Activated naive CD4-positive, alpha-beta T cell treated with Interleukin-2 at 50 U/mL for 16 hours (primary cell): ENCODE data around the gene SSPN.

Experiments used
- DNase-seq: peaks from one replicate; pipeline ENCODE4 v3.0.0-alpha.2; 2020

Gene SSPN

DNA sequence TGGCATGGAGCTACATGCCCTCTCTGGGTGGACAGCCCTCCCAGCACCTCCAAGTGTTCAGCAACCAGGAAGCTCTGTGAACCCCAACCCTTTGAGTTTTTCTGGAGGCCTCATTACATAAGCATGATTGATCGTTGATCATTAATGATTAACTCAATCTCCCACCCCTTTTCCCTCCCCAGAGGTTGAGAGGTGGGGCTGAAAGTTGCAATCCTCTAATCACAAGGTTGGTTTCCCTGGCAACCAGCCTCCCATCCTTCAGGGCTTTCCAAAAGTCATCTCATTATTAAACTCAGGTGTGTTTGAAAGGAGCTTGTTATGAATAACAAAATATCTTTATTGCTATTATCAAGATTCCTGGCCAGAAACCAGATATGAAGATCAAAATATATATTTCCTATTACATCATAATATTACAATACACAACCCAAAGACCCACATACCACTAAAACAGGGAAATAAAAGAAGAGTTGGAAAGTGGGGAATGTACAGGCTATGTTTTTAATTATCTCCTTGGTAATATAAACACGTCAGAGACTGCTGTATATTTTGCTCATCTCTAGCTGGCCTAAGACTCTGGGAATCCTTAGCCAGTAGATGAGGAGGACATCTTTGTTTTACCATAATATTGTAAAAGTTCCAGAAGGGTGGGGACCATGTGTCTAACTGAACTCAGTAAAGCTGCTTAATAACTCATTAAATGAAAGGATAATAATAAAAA is 73.6 kb downstream of the SSPN start:
- DNase-seq: no peak

DNA sequence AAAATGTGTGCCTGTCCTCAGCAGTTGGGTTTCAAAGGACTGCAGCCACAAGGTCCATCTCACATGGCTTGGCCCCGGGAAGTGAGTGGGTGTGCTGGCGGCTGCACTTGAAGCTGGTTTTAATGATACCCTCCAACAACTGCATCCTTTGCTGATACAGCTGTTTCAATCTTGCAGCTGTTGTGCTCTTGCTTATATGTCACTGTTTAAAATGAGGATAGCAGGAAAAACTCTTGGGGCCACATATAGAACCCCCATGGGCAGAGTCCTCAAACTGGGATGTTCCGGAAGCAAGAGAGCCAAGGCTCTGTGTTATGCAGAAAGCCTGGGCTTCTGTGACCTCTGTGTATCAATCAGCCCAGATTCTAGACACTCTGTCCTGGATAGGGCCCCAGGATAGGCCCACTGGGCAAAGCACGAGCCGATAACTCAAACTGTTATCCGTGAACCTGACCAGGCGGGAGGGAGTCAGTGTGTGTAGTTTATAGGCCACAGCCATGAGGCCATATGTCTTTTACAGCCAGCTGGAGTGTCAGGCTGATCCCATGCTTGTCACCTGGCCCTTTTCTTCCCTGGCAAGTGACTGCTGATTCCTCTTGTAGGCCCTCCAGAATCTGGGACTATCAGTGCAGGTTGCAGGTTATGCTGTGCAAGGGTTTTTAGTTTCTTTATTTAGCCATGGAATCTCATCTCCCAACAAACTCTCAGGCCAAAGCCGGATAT is 74.3 kb downstream of the SSPN start:
- no peak for DNase-seq

DNA sequence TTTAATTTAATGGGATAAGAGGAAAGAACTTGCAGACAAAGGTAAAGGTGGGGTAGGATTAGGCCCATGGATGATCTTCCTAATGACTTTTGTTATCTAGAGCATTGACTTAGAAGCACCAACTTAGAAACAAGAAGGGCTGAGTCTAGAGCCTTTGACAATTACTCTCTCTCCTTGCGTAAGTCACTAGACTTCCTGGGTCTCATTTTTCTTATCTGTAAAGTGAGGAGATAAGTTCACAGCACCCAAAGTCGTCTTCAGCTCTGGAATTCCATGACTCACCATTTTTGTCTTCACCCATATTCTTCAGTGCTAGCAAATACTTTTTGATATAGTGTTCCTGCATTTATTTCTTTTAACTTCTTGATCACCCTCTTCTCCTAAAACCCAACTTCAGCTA is 75.7 kb downstream of the SSPN start:
- no peak for DNase-seq

DNA sequence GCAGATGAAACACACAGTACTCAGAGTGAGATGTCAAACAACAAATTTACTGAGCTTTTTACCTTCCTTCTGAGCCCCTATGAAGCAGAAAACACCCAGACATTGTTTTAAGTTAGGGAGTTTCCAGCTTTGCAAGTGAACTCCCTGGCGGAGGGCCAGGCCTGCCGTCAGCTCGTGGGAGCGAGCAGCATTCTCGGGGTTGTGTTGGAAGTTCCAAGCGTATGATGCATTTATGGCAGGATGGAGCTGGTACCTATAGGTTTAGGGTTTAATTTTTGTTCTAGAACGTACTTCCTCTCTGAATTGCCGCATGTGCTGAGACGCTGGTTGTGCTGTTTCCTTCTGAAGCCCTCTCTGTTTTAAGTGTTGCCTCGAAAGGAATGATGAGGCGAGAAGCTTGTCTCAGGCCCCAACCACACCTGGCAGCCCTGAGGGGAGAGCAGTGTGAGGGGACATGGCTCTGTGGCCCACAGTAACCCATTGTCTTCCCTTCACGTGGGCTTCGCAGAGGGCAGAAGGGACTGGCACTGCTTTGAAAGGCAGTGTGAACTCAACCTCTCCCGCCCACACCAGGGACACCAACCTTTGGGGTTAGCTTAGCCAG is 76.6 kb downstream of the SSPN start:
- DNase-seq: no peak

DNA sequence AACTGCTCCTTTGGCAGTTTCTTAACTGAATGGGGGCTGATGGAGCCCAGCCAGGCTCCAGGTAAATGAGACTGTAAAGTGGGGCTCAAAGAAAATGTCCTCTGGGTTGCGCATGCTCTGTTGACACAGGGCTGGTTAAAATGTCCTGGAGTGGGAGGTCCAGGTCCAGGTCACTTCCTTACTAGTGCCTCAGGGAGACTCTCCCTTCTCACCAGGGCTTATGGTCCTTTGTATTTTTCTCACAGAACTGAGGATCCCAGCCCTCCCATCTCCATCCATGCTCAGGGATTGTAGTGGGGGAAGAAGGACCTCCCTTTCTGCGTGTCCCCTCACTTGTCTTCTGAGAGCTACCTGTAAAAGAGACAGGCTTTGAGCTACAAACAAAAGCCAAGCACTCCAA is 77.5 kb downstream of the SSPN start:
- no peak for DNase-seq

DNA sequence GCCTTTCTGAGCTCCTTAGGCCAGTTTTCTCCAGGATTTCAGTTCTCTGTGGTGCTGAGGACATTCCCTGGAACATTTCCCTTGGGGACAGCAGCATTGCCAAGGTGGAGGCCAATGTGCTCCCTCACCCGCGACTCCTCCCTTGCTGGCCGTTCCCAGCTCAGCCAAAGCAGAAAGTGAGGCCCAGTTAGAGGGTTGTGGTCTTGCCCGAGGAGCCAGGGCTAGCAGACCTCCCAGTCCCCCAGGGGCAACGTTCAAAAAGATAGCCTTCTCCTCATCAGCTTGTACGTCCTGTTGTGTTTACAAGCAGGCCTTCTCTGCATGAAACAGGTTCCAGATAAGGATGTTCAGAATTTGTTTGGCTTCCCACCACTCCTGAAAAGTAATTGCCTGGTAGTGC is 78.4 kb downstream of the SSPN start:
- DNase-seq: no peak

DNA sequence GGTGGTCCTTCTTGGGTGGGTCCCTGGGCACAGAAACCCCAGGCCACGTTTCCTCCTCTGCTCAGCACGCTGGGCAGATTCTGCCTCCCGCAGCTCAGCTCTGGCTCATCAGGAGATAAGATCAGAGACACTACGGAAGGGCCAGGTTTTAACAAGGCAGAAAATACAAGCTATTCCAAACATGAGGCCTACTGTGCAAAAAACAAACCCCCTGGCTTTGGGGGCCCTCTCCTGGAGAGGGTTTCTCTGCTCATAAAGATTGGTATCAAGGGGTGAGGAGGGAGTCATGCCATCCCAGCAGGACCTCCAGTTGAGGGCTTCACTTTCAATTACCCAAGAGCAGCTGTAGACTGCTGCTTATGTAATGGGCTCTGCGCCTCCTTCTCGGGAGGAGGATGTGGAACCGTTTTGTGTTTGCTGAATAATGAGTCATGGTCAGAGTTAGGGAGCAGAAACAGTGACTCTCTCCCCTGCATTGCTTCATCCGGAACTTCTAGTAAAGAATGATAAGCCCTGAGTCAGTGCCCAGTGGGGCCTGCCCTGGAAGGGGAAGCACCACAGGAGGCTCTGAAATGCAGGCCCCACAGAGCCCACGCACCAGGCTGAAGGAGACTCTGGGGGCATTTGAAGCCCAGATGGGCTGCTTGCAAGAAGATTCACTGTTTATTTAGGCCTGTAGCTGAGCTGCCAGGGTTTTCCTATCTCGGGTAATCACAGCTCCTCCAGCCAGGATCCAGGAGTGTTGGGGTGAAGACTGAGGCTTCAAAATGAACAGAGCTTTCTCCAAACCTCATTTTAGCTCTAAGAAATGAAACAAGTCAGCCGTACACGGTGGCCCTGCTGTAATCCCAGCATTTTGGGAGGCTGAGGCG is 79.3 kb downstream of the SSPN start:
- DNase-seq: peak; percentile 42

DNA sequence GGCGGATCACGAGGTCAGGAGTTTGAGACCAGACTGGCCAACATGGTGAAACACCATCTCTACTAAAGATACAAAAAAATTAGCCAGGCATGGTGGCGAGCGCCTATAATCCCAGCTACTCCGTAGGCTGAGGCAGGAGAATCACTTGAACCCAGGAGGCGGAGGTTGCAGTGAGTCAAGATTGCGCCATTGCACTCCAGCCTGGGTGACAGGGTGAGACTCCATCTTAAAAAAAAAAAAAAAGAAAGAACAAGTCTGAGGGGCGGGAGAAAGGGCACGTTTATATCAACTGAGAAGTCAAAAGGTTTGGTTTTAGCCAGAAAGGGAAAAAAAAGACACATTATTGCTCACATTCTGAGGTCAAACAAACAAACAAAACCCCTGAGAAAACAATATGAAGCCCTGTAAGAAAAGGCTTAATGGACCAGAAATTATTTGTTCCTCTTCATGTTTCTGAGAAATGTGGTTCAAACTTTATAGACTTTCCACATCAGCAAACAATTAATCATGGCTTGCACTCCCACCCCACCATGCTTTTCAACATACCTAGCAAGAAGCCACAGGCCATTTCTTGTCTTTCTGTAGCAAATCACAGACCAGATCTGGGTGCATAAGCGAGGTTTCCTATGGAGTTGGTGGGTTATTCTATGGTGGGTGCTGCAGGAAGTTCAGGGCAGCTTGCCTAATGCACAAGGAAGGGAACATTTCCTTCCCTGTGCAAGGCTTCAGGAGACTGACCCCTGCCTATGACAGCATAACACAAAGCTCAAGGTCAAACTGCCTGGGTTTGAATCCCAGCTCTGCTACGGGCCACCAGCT is 80.1 kb downstream of the SSPN start:
- DNase-seq: no peak

DNA sequence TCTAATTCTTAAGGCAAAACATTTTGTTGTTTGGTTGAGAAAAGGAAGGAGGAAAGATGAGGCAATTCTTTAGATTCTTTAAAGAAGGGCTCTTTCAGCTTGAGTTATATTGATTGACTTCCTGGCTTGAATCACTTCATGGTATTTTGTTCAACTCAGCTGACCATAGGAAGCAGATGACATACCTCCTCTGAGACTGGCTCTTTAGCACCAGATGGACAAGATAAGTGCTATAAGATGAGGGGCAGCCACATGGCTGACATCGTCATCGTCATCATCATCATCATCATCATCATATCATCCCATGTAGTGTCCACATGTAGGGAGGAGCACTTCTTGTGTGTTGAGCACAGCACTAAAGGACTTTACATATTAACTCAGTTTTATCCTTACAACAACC is 81.3 kb downstream of the SSPN start:
- no peak for DNase-seq

DNA sequence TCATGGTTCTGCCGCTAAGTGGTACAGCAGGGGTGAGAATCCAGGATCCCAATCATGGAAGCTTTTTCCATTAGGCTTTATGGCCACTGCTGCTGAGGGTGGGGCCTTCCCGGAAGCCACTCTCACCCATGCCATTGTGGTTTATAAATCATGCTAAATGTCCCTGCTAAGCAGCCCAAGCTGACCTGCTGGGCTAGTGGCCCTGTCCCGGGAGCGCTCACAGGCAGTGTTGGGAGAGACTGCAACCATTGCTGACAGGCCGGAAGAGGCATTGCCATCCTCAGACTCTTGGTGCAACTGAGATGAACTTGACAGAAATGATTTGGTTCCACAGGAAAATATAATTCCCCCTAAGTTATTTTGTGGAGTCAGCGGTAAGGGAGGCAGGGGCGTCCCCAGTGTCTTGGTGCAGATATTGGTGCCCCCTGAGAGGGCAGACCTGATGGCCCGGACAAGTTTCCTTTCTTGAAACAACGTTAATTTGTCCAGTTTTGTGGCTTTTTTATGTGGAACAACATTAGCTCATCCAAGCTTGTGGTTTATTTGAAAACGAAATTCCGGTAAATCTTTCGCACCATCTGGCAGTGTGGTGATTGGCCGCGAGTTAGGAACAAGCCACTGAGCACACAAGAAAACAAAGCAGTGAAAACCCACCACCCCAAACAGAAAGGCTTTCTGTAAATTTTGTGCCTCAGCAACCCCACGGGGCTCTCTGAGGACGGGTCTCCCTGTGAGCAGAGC is 82.3 kb downstream of the SSPN start:
- DNase-seq: no peak

DNA sequence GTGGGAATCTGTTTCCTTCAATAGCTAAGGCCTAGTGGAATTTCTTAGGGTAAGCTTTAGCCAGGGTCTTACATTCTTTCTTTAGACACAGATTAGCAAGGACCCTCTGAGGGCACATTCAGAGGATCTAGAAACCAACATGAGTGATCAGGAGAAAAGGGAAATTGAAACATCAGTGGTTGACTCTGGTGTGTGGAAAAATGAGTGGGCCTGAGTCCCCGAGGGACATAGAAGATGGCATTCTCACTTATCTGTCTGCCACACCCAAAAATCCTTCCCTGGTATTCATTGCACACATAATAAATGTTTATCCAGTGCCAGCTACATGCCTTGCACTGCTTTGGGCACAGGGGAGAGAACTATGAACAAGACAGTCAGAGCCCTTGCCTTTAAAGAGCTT is 82.9 kb downstream of the SSPN start:
- DNase-seq: no peak

DNA sequence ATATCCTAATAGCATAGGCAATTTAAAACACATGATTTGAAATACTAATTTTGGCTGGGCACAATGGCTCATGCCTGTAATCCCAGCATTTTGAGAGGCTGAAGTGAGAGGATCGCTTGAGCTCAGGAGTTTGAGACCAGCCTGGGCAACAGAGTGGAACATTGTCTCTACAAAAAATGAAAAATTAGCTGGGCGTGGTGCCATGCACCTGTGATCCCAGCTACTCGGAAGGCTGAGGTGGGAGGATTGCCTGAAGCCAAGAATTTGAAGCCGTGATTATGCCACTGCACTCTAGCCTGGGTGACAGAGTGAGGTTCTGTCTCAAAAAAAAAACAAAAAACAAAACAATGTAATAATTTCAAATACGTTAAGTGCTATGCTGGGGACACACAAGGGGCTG is 83.3 kb downstream of the SSPN start:
- DNase-seq: no peak

DNA sequence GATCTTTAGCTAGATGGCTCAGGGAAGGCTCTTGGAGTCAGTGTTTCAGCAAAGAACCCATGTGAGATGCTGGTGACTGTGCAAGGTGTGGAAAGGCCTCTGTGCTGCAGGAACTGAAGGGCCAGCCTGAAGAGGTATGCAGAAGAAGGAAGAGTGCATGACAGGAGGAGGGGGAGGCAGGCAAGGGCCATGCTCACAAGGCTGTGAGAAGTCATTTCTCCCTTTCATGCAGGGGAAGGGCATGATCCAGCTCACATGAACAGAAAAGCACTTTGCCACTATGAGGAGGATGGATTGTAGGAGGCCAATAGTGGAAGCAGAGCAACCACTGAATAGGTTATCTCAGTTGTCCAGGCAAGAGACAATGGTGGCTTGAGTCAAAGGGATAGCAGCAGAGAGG is 83.7 kb downstream of the SSPN start:
- DNase-seq: no peak

DNA sequence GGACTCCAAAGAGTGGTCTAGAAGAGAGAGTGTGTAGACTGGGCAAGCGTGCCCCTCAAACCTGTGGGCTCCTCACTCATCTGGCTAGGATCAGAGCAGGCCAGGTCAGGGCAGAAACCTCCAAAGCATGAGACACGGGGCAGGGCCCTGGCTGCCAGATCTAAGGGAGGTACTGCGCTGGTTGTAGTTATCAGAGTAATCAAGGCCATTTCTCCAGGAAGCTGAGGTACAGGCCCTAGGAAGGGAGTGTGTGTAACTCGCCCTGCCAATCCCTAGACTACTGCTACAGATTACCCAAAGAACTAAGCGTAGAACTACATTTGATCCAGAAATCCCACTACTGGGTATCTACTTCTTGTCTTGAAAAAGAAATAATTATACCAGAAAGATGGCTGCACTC is 84.5 kb downstream of the SSPN start:
- no peak for DNase-seq

DNA sequence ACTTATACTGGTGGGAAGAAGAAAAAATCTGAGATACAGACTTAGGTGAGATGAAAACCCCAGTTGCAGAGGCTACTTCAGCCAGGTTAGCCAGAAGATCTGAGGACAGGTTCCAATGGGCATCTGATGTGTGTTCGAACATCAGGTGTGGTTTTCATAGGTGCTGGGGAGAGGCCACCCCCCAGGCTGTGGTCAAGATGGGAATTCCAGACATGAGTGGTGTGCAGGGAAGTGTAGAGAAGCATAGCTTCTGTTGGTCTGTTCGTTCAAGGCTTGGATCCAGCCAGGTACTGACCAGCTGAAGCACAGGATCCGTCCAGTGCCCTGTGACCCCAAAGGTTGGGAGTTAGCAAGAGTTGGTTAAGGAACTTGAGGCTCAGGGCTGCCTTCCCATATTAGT is 85.5 kb downstream of the SSPN start:
- no peak for DNase-seq

DNA sequence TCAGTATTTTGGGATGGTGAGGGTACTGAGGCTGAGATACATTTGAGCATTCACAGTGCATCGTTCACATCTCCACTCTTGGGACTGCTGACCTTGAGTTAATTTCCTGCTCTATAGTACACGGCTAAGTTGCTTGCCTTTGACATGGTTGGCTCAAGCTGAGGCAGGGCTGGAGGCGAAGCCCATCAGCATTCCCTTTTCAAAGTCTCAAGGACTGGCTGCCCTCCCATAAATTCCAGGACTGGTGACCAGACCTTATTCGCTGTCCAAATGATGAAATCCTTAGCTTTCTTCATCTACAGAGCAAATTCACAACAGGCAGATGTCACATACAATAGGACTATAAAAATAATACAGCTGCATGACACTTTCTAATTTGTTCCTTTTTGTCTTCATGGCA is 85.9 kb downstream of the SSPN start:
- DNase-seq: no peak

DNA sequence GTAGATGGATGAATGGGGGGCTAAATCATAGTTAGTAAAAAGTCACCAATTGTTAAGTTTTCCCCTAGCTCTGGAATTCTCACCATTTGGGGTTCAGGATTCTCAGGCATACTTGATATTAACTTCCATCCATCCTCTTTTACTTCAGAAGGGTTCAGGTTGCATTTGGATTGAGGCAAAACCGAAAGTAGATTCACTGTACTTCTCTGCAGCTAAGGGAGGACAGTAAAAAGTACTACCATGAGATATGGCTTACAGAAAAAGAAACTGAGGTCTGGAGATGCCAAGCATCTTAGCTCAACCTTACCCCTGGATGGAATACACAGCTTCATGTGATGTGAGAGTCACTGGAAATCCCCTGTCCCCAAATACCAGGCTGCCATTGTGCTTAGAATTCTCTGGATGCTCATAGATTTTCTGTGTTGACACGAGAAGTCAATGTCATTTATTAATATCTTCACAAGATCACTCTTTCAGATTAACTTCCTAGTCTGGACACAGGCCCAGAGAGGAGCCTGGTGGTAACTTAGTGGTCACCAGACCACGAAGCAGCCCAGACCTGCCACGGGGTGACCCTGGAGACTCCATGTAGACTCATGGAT is 87.1 kb downstream of the SSPN start:
- DNase-seq: no peak

DNA sequence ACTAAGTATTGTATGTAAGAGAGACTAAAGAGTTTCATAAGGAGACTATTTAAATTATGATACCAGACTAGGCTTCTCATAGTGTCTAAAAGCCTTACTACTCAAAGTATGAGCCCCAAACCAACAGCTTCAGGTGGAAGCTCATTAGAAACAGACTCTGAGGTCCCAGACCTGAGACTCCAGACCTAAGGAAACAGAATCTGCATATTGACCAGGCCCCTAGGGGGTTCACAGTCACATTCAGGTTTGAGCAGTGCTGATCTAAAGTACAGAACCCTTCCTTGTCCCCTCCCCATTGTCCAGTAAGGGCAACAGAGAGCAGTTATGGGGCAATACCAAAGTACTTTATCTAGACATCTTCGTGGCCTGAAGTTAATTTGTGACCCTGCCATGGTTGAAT is 87.7 kb downstream of the SSPN start:
- DNase-seq: no peak

DNA sequence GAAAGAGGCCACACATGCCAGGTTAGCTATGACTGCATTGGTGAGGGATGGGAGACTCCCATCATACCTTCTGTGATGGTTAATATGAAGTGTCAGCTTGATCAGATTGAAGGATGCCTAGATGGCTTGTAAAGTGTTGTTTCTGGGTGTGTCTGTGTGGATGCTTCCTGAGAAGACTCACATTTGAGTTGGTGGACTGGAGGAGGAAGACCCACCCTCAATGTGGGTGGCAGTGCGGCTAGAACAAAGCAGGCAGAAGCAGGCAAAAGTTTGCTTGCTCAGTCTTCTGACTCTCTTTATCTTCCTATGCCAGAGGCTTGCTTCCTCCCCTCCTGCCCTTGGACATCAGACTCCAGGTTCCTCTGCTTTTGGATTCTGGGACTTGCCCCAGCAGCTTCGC is 88.2 kb downstream of the SSPN start:
- no peak for DNase-seq

DNA sequence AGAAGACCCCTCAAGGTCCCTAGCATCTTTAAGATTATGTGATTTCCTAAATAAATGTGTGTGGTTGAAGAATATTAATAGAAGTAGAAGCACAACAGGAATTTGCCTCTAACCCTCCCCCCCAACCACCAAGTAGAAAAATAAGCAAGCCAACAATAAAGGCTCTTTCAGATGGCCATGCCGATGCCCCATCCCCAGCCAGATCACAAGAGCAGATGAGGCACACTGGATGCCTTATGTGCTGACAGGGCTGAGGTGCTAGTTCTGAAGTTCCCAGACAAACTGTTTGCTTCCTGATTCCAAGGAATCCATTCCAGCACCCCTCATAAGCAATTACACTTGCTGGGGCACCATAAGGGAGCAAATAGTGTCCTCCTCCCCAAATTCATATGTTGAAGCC is 90.0 kb downstream of the SSPN start:
- DNase-seq: no peak

DNA sequence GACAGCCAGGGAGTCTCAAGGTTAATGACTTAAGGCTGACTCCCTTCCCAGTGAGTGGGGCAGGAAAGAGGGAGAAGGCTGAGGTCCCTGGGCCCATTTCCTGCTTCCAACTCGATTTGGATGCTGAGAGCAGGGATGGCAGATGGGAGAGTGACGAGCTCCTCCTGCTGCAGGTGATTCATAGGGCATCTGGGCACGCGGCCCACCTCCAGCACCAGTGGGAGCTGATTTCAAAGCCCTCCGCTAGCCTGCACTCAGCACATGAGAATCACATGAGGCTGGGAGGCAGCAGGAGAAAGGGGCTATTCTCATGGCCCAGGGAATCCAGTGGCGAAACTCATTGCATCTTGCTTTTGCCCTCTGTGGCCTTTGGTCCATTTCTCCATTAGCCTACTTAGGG is 90.8 kb downstream of the SSPN start:
- DNase-seq: no peak
